Left hindlimb (tissue), 1 donor: Measurements from ENCODE around the gene SPAG16.
"Not testable (repeated sequence)": the region's sequence is repeated elsewhere in the genome, so short reads cannot be mapped to it uniquely, and the experiment has no call there.

Experiments used
- DNase-seq: peaks from one replicate; pipeline ENCODE4 v3.0.0-alpha.2; 2018

Gene SPAG16

GRCh38 chr2:213561759-213562158 is 277.5 kb downstream of the SPAG16 start:
- DNase-seq = no peak

- no peak for DNase-seq
These were observed 278.4 kb downstream of the SPAG16 start for GRCh38 chr2:213562539-213563180.

- no peak for DNase-seq
These were observed 282.6 kb downstream of the SPAG16 start for GRCh38 chr2:213566846-213567245.

- DNase-seq = no peak
These were observed 325.4 kb downstream of the SPAG16 start for GRCh38 chr2:213609570-213610170.

GRCh38 chr2:213627054-213627710 is 342.9 kb downstream of the SPAG16 start:
- no peak for DNase-seq

GRCh38 chr2:213627835-213628460 is 343.7 kb downstream of the SPAG16 start:
- DNase-seq = no peak

- DNase-seq = no peak
These were observed 356.6 kb downstream of the SPAG16 start for GRCh38 chr2:213640738-213641425.

GRCh38 chr2:213644926-213645325 is 360.7 kb downstream of the SPAG16 start:
- DNase-seq = no peak

GRCh38 chr2:213649176-213649575 is 364.9 kb downstream of the SPAG16 start:
- no peak for DNase-seq

- no peak for DNase-seq
These were observed 380.6 kb downstream of the SPAG16 start for GRCh38 chr2:213664817-213665216.

GRCh38 chr2:213669657-213670056 is 385.4 kb downstream of the SPAG16 start:
- no peak for DNase-seq

- no peak for DNase-seq
These were observed 394.4 kb downstream of the SPAG16 start for GRCh38 chr2:213678437-213679218.

GRCh38 chr2:213679894-213680293 is 395.6 kb downstream of the SPAG16 start:
- DNase-seq = no peak

GRCh38 chr2:213682276-213682675 is 398.0 kb downstream of the SPAG16 start:
- no peak for DNase-seq

- DNase-seq = no peak
These were observed 403.9 kb downstream of the SPAG16 start for GRCh38 chr2:213688133-213688532.

- DNase-seq = not testable (repeated sequence)
These were observed 404.6 kb downstream of the SPAG16 start for GRCh38 chr2:213688825-213689224.

- no peak for DNase-seq
These were observed 405.3 kb downstream of the SPAG16 start for GRCh38 chr2:213689585-213689984.

GRCh38 chr2:213691351-213691750 is 407.1 kb downstream of the SPAG16 start:
- no peak for DNase-seq

GRCh38 chr2:213696442-213696841 is 412.2 kb downstream of the SPAG16 start:
- DNase-seq = no peak

- DNase-seq = not testable (repeated sequence)
These were observed 417.1 kb downstream of the SPAG16 start for GRCh38 chr2:213701365-213701764.

GRCh38 chr2:213703406-213704098 is 419.3 kb downstream of the SPAG16 start:
- DNase-seq = no peak

- no peak for DNase-seq
These were observed 425.9 kb downstream of the SPAG16 start for GRCh38 chr2:213710164-213710563.
